Measurements from ENCODE around the gene LRTM2. TPM values are rescaled to one million over a fixed set of nuclear protein-coding genes. Genes with fewer than 3 reads are reported as not detected.

LRTM2 gene
- total RNA-seq, 2 donors from 2014 or later: not detected

DNA sequence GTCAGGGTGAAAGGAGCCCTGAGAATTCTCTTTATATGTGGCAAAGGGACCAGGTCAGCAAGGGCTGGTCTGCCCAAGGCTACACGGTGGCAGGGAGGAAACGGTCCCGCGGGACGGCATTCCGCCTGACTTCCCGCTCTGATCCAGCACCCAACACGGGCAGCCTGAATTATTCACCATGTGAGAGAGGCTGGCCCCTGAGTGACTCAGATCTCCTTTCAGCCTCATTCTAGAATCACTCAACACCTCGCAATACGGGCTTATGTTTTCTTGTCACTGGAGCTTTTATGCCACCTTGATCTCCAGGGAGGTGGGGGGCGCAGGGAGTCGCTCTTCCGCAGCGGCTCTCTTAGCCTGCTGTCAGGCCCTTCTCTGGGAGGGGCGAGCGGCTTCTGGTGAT is 8.5 kb downstream of the LRTM2 start:
- intact Hi-C loops (cut with DNase I): no loop called here
- ATAC-seq (no peak), DNase-seq (no peak)
- Histone ChIP-seq H3K27ac (no peak overlapping the region), H3K27me3 (no peaks in the 10 kb centered on the region), H3K4me1 (peaks cover 16% of the 10 kb centered on the region), H3K9me3 (no peaks in the 10 kb centered on the region), H3K4me3 (no peak overlapping the region), H3K36me3 (replicated peaks in 1 of 2; ENCODE audit: insufficient read depth in 1 of 2, low read depth in 2 of 2) (no peaks in the 10 kb centered on the region)
- TF ChIP-seq POLR2A (IDR thresholded peaks at IDR 0.05) (no peak), CTCF (IDR thresholded peaks at IDR 0.05) (no peak)
- 79 to 80% methylated on average over 16 of the region's 16 CpGs for WGBS, 2 donors

DNA sequence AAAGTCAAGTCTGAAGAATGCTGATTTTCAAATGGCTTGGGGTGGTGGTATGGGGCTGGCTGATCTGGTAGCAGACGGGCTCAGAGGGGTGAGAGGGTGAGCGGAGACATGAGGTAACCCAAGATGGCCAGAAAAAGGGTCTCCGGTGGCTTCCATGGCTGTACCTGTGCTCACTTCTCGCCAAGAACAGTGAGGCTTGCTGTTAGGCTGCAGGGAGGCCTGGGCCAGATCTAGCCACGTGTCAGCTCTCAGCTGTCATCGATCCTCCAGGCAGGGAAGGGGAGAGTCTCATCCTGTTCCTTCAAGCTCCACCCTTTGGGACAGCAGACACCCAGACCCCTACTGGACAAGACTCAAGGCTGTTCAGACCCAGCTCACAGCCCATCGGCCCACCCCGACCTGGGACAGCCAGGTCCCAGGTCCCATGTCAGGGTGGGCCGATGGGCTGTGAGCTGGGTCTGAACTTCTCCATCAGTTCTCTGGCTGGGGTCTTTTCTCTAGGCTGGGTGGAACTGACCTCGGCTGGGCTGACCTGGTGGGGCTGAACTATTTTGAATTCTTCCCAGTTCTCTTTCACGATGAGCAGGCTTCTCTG is 9.0 kb downstream of the LRTM2 start:
- Histone ChIP-seq H3K4me1 (peaks cover 16% of the 10 kb centered on the region), H3K27ac (no peak overlapping the region), H3K4me3 (no peak overlapping the region), H3K27me3 (no peaks in the 10 kb centered on the region), H3K9me3 (no peaks in the 10 kb centered on the region), H3K36me3 (replicated peaks in 1 of 2; ENCODE audit: insufficient read depth in 1 of 2, low read depth in 2 of 2) (no peaks in the 10 kb centered on the region)
- TF ChIP-seq POLR2A (IDR thresholded peaks at IDR 0.05) (no peak), CTCF (IDR thresholded peaks at IDR 0.05) (no peak)
- ATAC-seq (no peak), DNase-seq (no peak)
- intact Hi-C loops (cut with DNase I): no loop called here
- 74 to 78% methylated on average over 7 to 11 of the region's 11 CpGs for WGBS, 2 donors

DNA sequence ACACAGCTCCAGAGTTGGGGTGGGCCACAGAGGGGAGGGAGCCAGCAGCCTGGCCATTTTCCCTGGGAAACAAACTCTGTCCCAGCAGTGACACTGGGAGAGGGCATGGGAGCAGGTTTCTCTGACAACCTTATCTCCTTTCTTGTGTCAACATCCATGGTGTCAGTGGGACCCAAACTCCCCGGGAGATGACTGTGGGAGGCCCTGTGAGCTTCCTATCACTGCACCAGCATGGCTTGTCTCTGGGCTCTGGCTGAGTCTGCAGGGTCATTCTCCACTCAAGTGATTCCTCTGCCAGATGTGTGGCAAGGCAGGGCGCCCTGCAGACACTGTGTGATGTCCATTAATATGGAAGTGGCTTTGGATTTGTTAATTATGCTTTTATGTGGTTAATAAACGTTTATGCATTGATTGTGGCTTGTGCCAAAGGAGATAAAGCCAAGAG is 10.1 kb downstream of the LRTM2 start:
- H3K27ac ChIP-seq: no peak overlapping the region
- DNase-seq: no peak
- no peaks in the 10 kb centered on the region for H3K9me3 ChIP-seq
- H3K4me1 ChIP-seq: peaks cover 16% of the 10 kb centered on the region
- TF ChIP-seq POLR2A (IDR thresholded peaks at IDR 0.05) (no peak), CTCF (IDR thresholded peaks at IDR 0.05) (no peak)
- H3K4me3 ChIP-seq: no peak overlapping the region
- H3K36me3 ChIP-seq (replicated peaks in 1 of 2; ENCODE audit: insufficient read depth in 1 of 2, low read depth in 2 of 2): no peaks in the 10 kb centered on the region
- intact Hi-C loops (cut with DNase I): no loop called here
- ATAC-seq: no peak
- no peaks in the 10 kb centered on the region for H3K27me3 ChIP-seq
- WGBS, 2 donors: 15 to 22% methylated on average over 2 to 3 of the region's 3 CpGs

- TF ChIP-seq CTCF (IDR thresholded peaks at IDR 0.05): no peak
- no peak for TF ChIP-seq POLR2A (IDR thresholded peaks at IDR 0.05)
- intact Hi-C loops (cut with DNase I): no loop called here
- DNase-seq (peak; percentile 88 to 95 (median 92)), ATAC-seq (peak; percentile 94)
- Histone ChIP-seq H3K36me3 (replicated peaks in 1 of 2; ENCODE audit: insufficient read depth in 1 of 2, low read depth in 2 of 2) (no peaks in the 10 kb centered on the region), H3K4me3 (no peak overlapping the region), H3K9me3 (no peaks in the 10 kb centered on the region), H3K27ac (no peak overlapping the region), H3K4me1 (peaks cover 16% of the 10 kb centered on the region), H3K27me3 (no peaks in the 10 kb centered on the region)
- 7 to 12% methylated on average over 16 to 34 of the region's 34 CpGs for WGBS, 2 donors
Measured at GRCh38 chr12:1830981-1831963, 10.9 kb downstream of the LRTM2 start.

Measured in body of pancreas (tissue), 4 donors.